ENCODE data around the gene ZBP1.

GRCh38 chr20:57570920-57571319 is 49.3 kb downstream of the ZBP1 start:
- TF ChIP-seq EZH2 (IDR thresholded peaks at IDR 0.05; ENCODE audit: borderline replicate concordance, control insufficient read depth, low read depth, low read length) = no peak
- no peak for TF ChIP-seq HDAC2 (IDR thresholded peaks at IDR 0.05)
- no peak for TF ChIP-seq ZZZ3 (IDR thresholded peaks at IDR 0.05; ENCODE audit: control insufficient read depth, insufficient read length, low read depth)
